ENCODE measurements around the gene CTTN.

CTTN gene

GRCh38 chr11:70456921-70457532 lies 58.7 kb downstream of the CTTN start:
- DNase-seq: no peak

GRCh38 chr11:70458736-70459135 lies 60.4 kb downstream of the CTTN start:
- DNase-seq: no peak

DNA sequence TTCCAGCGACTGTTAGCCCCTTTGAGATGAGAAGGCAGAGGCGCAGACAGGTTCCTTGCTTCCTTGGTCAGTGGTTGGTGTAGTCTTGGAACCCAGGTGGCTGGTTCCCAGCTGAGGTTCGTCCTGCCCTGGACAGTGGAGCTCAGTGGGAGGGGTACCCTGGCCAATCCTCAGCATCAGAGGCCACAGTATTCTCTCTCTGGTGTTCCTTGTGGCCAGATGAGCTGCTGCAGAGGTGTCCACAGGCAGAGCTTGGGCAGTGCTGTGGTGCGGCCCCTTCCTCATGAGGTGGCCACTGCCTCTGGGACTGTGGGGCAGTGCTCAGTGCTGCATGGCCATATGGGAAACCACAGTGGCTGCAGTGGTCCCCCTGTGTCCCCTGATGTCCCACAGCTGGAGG lies 61.8 kb downstream of the CTTN start:
- no peak for DNase-seq

GRCh38 chr11:70460964-70461363 lies 62.6 kb downstream of the CTTN start:
- no peak for DNase-seq

DNA sequence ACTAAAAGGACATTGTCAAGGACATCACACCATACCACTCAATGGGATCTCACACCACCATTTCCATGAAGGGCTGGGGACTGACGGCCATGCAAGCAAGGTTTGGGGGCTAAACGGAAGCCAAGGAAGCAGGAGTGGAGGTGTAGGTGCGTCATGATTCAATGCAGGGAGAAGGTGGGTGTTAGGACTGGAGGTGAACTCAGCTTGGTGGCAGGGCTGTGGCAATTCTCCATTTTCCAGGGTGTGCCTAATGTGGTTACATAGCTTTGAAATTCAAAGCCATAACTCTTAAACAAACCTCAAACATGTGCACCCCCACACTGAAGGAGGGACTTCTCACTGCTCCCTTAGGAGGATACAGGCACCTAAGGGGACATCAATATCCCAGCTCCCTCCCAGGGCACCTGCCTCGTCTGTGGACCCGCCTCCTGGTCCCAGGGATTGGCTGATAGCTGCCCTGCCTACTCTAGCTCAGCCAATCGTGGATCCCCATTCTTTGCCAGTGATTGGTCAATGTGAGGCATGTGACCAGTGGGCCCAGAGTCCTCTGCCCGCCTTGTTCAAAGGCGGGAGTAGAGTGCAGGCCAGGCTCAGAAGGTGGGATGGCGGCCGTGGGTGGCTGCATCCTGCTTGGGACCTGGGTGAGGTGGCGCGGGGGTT lies 64.6 kb downstream of the CTTN start:
- no peak for DNase-seq

DNA sequence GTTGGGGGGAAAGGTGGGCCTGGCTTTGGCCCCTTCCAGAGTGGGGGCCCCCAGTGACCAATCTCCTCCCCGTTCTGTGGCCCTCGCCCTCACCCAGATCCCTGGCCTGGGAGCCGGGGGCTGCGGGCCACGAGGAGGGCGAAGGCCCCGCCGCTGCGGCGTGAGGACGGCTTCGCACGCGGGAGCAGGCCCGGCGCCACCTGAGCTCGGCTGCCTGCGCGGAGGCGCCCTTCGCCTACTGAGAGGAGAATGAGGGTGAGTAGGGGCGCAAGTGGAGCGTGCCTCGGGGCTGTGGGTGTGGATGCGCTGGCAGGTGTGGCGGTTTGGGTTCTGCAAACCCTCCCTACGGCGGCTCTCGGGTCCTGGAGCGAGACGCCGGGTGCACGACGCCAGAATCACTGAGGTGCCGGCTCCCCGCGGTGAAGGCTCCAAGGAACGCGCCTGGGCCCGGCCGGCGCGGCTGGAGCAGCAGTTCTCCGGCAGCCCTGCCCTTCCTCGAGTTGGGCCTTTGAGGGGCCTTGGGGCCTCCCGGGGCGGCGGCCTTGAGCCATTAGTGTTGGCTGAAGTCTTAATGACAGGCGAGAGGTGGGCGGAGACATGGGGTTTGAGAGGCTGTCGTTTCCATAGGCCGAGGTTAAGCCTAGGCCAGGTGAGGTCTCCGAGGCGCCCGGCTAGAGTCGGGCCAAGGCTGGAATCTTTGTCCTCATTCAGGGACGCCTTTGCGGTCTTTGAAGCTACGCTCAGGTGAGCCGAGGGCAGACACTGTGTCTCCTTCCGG lies 65.3 kb downstream of the CTTN start:
- no peak for DNase-seq

- no peak for DNase-seq
Measured at GRCh38 chr11:70464509-70465361, 66.4 kb downstream of the CTTN start.

- DNase-seq: no peak
Measured at GRCh38 chr11:70466154-70466553, 67.8 kb downstream of the CTTN start.

DNA sequence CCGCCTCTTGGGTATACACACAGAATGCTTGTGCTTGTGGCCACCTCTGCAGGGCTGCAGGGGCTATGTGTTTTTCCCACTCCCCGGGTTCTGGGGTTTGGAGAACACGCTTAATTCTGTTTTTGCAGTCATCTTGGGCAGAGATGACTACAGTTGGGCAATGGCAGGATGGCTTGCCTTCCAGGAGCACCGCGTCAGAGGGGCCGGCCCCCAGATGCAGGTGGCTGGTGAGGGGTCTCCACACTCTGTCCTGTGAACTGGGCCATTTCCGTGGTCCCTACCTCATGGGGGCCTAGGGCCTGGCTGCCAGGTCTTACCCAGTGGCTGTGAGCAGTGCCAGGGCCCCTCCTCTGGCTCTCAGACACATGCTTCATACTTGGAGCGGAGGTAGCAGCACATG lies 68.3 kb downstream of the CTTN start:
- DNase-seq: no peak

DNA sequence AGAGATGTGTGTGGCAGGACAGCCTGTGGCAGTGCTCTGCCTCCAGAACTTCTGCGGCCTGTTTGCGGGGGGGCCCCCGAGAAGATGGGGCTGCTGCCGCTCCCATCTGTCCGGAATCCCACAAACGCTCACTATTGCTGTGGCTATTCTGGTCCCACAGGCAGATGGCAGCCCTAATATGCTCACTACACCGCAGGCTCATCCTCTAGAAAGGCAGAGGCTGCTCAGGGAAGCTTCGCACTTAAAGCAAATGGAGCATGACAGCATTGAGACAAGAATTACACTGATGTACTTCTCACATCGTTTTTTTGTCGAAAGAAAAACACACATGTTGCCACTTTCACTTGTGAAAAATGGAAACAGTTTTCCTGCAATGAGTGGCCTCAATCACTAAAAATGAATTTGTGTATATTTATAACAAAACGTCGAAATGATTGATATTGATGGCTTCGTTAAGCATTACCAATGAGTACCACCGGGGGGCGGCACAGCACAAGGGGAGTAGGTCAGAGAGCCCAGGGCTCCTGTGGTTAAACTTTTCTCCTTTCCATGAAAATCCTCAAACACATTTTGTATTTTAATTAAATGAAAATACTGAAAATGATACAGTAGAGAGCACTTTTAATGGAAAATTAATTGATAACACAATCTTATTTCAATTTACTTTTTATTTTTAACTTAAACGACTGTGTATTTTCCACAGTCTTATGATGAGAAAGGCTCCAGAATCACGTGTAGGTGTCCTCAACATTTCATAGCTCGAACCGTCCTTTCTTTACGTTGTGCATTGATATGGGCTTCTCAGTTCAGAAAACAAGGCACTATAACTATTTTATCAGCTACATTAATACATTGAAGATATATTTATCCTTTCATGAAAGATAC lies 69.1 kb downstream of the CTTN start:
- no peak for DNase-seq

DNA sequence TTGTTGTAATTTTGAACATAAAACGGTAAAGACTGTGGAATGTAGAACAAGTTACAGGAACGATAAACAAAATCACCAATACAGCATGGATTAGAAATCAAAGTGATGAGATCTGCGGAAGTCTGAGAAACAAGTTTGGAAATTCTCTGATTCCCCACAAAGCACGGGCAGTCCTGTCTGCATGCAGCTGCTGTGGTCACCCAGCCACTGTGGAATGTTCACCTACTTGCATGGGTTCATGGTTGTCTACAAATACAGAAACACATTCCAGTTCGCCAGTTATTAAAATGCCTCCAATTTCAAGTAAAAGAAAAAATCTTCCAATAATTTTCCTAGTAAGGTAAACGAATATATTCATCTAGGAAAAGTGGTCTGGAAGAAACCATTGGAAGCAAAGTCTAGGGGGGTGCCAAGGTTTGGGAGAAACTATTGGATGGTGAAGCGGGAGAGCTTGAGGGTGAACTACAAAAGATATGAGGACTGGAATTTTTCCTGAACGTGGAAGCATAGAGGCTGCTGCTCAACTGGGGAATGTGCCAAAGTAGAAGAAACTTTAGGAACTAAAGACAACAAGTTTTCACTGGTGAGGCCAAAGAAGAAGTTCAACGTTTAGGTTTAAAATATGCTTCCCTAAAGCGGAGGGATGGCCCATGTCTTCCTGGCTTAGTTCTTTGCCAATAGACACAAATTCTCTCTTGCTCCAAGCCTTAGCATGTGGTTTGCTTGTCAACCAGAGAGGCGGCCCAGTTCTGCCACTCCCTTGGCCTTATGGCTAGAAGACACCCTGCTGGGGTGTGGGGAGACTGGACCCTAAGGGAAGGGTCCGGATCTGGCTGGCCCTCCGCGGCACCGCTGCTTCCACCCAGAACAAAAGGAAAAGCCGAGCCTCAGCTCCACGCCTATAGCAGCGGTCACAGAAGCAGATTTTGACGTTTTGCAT lies 70.2 kb downstream of the CTTN start:
- no peak for DNase-seq

DNA sequence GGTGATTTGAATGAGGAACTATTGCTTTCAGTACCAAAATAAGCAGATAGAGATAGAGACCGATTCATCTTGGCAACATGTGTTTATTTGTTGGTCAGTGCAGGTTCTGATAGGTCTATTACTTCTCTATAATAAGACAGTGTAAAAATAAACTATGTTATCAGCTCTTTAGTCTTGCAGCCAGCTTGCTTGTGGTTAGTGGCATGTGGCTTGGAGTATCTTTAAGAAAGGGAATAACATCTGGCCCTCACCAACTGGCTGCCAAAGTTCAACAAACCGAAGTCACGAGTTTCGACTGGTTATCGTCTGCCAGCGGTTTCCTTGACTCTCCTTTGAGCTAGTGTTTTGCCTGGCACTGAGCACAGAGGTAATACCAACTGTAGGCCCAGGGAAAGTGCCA lies 71.8 kb downstream of the CTTN start:
- DNase-seq: peak; percentile 50

- no peak for DNase-seq
Measured at GRCh38 chr11:70471254-70471653, 72.9 kb downstream of the CTTN start.

DNA sequence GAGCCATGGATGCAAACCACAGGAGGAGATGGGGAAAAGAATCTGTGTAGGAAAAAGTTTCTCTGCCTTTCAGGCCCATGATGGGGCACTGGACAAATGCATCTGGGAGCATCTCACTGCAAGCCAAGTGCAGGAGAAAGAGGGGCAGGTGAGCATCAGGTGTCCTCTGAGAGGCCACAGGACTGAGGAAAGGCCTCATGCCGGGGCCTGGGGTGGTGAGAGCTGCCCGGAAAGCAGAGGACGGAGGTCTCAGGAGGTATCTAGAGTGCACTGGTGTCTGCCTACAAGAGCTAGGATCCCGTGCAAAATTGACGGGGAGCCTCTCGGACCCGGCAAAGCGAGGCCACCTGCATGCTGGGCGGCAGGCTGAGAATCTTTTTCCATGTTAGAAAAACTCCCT lies 73.9 kb downstream of the CTTN start:
- no peak for DNase-seq

DNA sequence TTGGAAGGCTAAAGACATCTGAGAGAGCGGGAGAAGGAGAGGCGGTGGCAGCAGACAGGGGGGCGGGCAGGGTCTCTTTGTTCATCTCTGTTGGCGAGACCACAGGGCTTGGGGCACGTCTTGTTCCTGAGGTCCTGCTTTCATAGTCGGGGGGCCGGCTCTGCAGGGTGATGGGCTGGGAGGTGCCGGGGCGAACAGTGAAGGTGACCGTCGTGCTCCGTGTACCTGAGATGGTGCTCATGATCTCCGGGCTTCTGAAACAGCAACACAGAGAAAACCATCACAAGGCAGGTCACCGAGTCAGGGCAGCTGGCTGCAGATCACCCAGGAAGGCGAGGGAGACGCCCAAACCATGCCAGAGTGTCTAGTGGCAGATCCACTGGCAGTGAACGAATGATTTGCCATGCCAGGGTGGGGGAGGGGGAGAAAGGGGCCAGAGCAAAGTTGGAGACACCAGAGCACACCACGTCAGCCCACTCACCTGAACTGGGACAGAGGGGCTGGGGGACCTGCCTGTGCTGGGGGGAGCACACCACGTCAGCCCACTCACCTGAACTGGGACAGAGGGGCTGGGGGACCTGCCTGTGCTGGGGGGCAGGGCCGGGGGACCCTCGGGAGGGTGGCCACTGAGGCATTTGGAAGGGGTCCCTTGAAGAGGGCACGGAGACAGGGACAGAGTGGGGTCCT lies 75.0 kb downstream of the CTTN start:
- DNase-seq: no peak

GRCh38 chr11:70473873-70474690 lies 75.8 kb downstream of the CTTN start:
- DNase-seq: no peak

- no peak for DNase-seq
Measured at GRCh38 chr11:70474710-70475109, 76.4 kb downstream of the CTTN start.

GRCh38 chr11:70476669-70477068 lies 78.3 kb downstream of the CTTN start:
- DNase-seq: no peak

DNA sequence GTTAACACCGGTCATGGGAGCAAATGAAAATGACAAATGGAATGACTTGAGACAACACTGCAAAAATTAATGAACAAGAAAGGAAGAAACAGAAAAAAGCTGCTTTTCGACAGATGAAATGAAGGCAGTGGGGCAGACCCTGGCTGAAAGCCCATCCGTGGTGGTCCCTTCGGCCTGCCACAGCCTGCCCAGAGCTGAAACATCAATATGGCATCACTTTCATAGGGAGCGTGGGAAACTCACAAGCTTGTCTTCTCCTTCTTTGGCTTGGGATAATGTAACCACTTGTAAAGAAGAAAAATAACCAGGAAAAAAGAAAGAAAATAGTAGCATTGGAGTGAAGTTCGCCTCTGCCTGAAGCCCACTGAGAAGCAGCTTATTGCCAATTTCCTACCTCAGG lies 78.8 kb downstream of the CTTN start:
- DNase-seq: no peak

- DNase-seq: no peak
Measured at GRCh38 chr11:70477609-70478008, 79.3 kb downstream of the CTTN start.

Data from GF-D8 (cell line).